GM12878 (cell line): Measurements from ENCODE around the gene IL4. TPM values are rescaled to one million over a fixed set of nuclear protein-coding genes. Genes with fewer than 3 reads are reported as not detected.

Experiments used
- BACH1 ChIP-seq: fragments of 450-650 bp; IDR thresholded peaks from 2 replicates; pipeline ENCODE4 v1.6.1; 2017; ENCODE audit warnings: mild to moderate bottlenecking, borderline replicate concordance
- BCLAF1 ChIP-seq: fragments of 450-650 bp; IDR thresholded peaks from 2 replicates; pipeline ENCODE4 v1.6.1; 2017; ENCODE audit warnings: antibody characterized with exemption, mild to moderate bottlenecking, moderate library complexity
- BMI1 ChIP-seq: fragments of 450-650 bp; IDR thresholded peaks from 2 replicates; pipeline ENCODE4 v1.6.1; 2016; ENCODE audit warnings: mild to moderate bottlenecking, moderate library complexity, borderline replicate concordance
- CHD2 ChIP-seq: IDR thresholded peaks from 2 replicates; pipeline ENCODE4 v1.6.1; 2011; ENCODE audit warnings: low read depth, low read length, improper control_type of control experiment, borderline replicate concordance
- CTCF ChIP-seq, 3 experiments: IDR thresholded peaks in 2 of 3; conservative IDR thresholded peaks in 1 of 3; 2 replicates each; pipeline ENCODE4 v1.5.1; 2011; ENCODE audit warnings: low read depth in 3 of 3, low read length in 3 of 3, mild to moderate bottlenecking in 3 of 3, control low read depth in 2 of 3, moderate library complexity in 2 of 3, inconsistent platforms in 1 of 3, mixed read lengths in 1 of 3; ENCODE audit not compliant: control insufficient read depth in 2 of 3, insufficient read depth in 1 of 3; ENCODE audit errors: extremely low read depth in 1 of 3
- DPF2 ChIP-seq: fragments of 450-650 bp; IDR thresholded peaks from 2 replicates; pipeline ENCODE4 v1.6.1; 2017; ENCODE audit warnings: mild to moderate bottlenecking
- GATAD2B ChIP-seq: fragments of 450-650 bp; conservative IDR thresholded peaks from 2 replicates; pipeline ENCODE4 v1.6.1; 2017; ENCODE audit warnings: low read depth, mild to moderate bottlenecking, moderate library complexity
- HDAC6 ChIP-seq: fragments of 200-600 bp; sonication (generic); IDR thresholded peaks from one replicate; pipeline ENCODE4 v1.8.0; 2017; ENCODE audit warnings: antibody characterized with exemption; ENCODE audit not compliant: unreplicated experiment
- NBN ChIP-seq: fragments of 450-650 bp; IDR thresholded peaks from 2 replicates; pipeline ENCODE4 v1.6.1; 2016
- NFYA ChIP-seq: IDR thresholded peaks from 2 replicates; pipeline ENCODE4 v1.6.1; 2011; ENCODE audit warnings: low read depth, mild to moderate bottlenecking, low read length, improper control_type of control experiment, borderline replicate concordance
- PBX3 ChIP-seq: IDR thresholded peaks from 2 replicates; pipeline ENCODE4 v1.6.1; 2011; ENCODE audit warnings: mild to moderate bottlenecking, low read depth, low read length, moderate library complexity; ENCODE audit not compliant: insufficient replicate concordance
- POLR2A ChIP-seq: IDR thresholded peaks from 2 replicates; pipeline ENCODE4 v1.6.1; 2011; ENCODE audit warnings: low read depth, mild to moderate bottlenecking, low read length
- POLR2AphosphoS2 ChIP-seq: IDR thresholded peaks from 2 replicates; pipeline ENCODE4 v1.6.1; 2011; ENCODE audit warnings: low read depth, mild to moderate bottlenecking, low read length, improper control_type of control experiment, moderate library complexity
- RAD21 ChIP-seq: IDR thresholded peaks from 2 replicates; pipeline ENCODE4 v1.6.1; 2011; ENCODE audit warnings: mild to moderate bottlenecking, low read depth, low read length, moderate library complexity; ENCODE audit not compliant: insufficient read depth
- SPI1 ChIP-seq: IDR thresholded peaks from 2 replicates; pipeline ENCODE4 v1.6.1; 2011; ENCODE audit warnings: low read depth, mild to moderate bottlenecking, low read length, moderate library complexity, borderline replicate concordance; ENCODE audit not compliant: insufficient read depth
- SREBF2 ChIP-seq: IDR thresholded peaks from 2 replicates; pipeline ENCODE4 v1.6.1; 2012; ENCODE audit warnings: mild to moderate bottlenecking, low read length
- TBL1XR1 ChIP-seq: IDR thresholded peaks from 2 replicates; pipeline ENCODE4 v1.6.1; 2012; ENCODE audit warnings: low read depth, low read length, improper control_type of control experiment
- TCF7 ChIP-seq: IDR thresholded peaks from 2 replicates; pipeline ENCODE4 v1.6.1; 2014; ENCODE audit warnings: antibody characterized with exemption, borderline replicate concordance
- ZNF24 ChIP-seq: fragments of 450-650 bp; IDR thresholded peaks from 2 replicates; pipeline ENCODE4 v1.6.1; 2017; ENCODE audit warnings: antibody characterized with exemption, mild to moderate bottlenecking
- polyA plus RNA-seq, 11 experiments: library from polyadenylated mRNA; depleted of rRNA in 4 of 11; unstranded in 6 of 11; stranded (reverse) in 5 of 11; fragments of >200 nt; fragmentation: Nextera tagmentation in 4 of 11; fragmentation: Illumina TruSeq in 1 of 11; extraction: Ambion mirVana in 4 of 11; extraction: Trizol in 1 of 11; gene quantifications; 1 replicate in 1 of 11; 2 replicates in 10 of 11; pipeline versions ENCODE4 v1.2.1 to v1.2.3, GENCODE V29; 2011 to 2016; ENCODE audit warnings: inconsistent platforms in 2 of 11, missing spikeins in 2 of 11, low read depth in 1 of 11
- total RNA-seq, 4 experiments: library from RNA; depleted of rRNA in 3 of 4; stranded (reverse); fragments of >200 nt in 3 of 4; fragmentation: Illumina TruSeq in 1 of 4; extraction: Trizol in 1 of 4; gene quantifications; 2 replicates each; pipeline versions ENCODE4 v1.2.1 to v1.2.3, GENCODE V29; 2013 to 2021
- TF ChIP-seq, protein P1 (sequence below): fragments of 450-650 bp; formaldehyde crosslinking; IDR thresholded peaks from 2 replicates; pipeline ENCODE4 v1.5.0; 2022; ENCODE audit warnings: mild to moderate bottlenecking, missing genetic modification characterization

The IL4 gene
- total and polyA plus RNA-seq, 10 of the 15 experiments (the other 5 are each of a cell fraction or from before 2014, with no cell fraction given) = 0.20 to 0.80 (median 0.50) TPM; not detected in 7

DNA sequence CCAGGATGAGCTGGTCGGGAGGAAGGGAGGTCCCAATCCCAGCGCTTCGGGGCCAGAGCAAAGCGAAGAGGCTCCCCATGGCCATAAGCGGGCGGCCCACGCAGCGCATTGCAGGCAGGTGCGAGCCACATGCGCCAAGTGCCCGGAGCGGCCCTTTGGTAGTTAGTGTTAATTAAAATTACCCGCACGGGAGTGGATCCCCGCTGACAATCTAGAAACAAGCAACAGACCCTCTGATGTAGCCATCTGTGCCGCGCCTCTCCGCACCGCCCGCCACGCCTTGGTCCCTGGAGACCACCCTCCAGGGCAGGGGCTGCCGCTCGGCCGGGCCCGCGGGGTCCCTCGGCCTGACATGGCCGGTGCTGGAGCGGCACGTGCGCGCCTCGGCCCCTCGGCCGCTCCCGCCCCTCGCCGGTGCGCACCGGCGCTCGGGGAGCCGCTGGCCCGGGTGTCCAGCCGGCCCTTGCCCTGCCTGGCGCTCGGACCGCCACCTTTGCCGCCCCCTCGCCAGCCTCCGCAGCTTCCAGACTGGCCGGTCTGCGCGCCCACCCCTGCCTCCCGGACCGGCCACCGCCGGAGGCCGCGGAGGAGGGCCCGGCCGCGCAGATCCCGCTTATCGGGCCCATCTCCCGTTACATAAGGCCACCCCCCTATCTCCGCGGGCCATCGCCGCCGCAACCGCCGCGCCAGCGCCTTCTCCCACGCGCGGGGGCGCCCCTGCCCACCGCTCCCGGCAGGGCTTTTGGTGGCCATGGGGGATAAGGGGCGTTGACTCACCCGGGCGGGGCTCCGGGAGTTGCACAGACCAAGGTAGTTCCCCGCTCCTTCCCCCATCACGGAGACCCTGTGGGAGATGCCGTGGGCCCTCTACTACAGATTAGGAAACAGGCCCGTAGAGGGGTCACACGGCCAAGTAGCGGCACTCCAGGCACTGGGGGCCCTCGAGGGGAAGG lies 17.7 kb upstream of the IL4 start (continued):
- peak in 2 of 3 experiments; percentile 30 to 45; a peak in 2 of 6 replicates for TF ChIP-seq CTCF (IDR thresholded peaks at IDR 0.05 in 2 of 3, conservative IDR thresholded peaks at IDR 0.05 in 1 of 3; ENCODE audit: control insufficient read depth in 2 of 3, extremely low read depth in 1 of 3, insufficient read depth in 1 of 3, low read depth in 3 of 3, low read length in 3 of 3)
- TF ChIP-seq SREBF2 = no peak
- no peak for TF ChIP-seq TCF7
- no peak for TF ChIP-seq ZNF24
- no peak for TF ChIP-seq HDAC6
- TF ChIP-seq BCLAF1 = no peak
- peak; percentile 46 for TF ChIP-seq RAD21
- peak; percentile 15; the same call in 1 of the 2 replicates for TF ChIP-seq POLR2A
- peak; percentile 63; the same call in 1 of the 2 replicates for TF ChIP-seq DPF2
- no peak for TF ChIP-seq TBL1XR1
- TF ChIP-seq POLR2AphosphoS2 = no peak
- TF ChIP-seq CHD2 = no peak
- TF ChIP-seq, protein P1, sequence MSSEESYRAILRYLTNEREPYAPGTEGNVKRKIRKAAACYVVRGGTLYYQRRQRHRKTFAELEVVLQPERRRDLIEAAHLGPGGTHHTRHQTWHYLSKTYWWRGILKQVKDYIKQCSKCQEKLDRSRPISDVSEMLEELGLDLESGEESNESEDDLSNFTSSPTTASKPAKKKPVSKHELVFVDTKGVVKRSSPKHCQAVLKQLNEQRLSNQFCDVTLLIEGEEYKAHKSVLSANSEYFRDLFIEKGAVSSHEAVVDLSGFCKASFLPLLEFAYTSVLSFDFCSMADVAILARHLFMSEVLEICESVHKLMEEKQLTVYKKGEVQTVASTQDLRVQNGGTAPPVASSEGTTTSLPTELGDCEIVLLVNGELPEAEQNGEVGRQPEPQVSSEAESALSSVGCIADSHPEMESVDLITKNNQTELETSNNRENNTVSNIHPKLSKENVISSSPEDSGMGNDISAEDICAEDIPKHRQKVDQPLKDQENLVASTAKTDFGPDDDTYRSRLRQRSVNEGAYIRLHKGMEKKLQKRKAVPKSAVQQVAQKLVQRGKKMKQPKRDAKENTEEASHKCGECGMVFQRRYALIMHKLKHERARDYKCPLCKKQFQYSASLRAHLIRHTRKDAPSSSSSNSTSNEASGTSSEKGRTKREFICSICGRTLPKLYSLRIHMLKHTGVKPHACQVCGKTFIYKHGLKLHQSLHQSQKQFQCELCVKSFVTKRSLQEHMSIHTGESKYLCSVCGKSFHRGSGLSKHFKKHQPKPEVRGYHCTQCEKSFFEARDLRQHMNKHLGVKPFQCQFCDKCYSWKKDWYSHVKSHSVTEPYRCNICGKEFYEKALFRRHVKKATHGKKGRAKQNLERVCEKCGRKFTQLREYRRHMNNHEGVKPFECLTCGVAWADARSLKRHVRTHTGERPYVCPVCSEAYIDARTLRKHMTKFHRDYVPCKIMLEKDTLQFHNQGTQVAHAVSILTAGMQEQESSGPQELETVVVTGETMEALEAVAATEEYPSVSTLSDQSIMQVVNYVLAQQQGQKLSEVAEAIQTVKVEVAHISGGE (CRISPR knock-in tag) = no peak
- TF ChIP-seq NFYA = no peak
- no peak for TF ChIP-seq SPI1
- TF ChIP-seq BACH1 = peak; percentile 53; the same call in 1 of the 2 replicates
- TF ChIP-seq GATAD2B = peak; percentile 65
- TF ChIP-seq BMI1 = no peak
- 0 out of 2 replicates have a peak, but pooled peaks have one; percentile 25 for TF ChIP-seq NBN
- TF ChIP-seq PBX3 = no peak
